CD4-positive, alpha-beta T cell (primary cell): ENCODE measurements around the gene MAOA. TPM values are rescaled to one million over a fixed set of nuclear protein-coding genes. Genes with fewer than 3 reads are reported as not detected.

Experiments used
- ATAC-seq: fragments of 200-7000 bp; cut with Tn5 transposase; one replicate; pipeline ENCODE4 v1.10.0; 2022; ENCODE audit warnings: mild to moderate bottlenecking; ENCODE audit not compliant: poor library complexity
- CTCF ChIA-PET: fragments of 350-600 bp; sonication (Branson Sonifier 250); formaldehyde crosslinking; loops from one replicate; lab custom pipeline; 2021; ENCODE audit warnings: antibody characterized with exemption, inconsistent platforms; lab: Charles Lee
- POLR2A ChIA-PET: fragments of 350-600 bp; sonication (Branson Sonifier 250); formaldehyde crosslinking; loops from one replicate; lab custom pipeline; 2021; ENCODE audit warnings: antibody characterized with exemption, inconsistent platforms; lab: Charles Lee
- DNase-seq, 14 experiments: peaks; one replicate each; pipeline ENCODE4 v3.0.0-alpha.2; 2013 to 2020; ENCODE audit warnings: mixed read lengths in 2 of 14
- H3K27ac ChIP-seq, 2 donors: one replicate each; pipeline versions ENCODE4 v1.5.1 to v1.7.0; 2013; ENCODE audit warnings: low read length in 2 of 2, low read depth in 1 of 2, mild to moderate bottlenecking in 1 of 2
- H3K27me3 ChIP-seq, 2 experiments: 1 replicate in 1 of 2; 2 replicates in 1 of 2; pipeline versions ENCODE4 v1.6.1 to v1.7.0; 2013; ENCODE audit warnings: low read length in 2 of 2, control low read depth in 1 of 2, mild to moderate bottlenecking in 1 of 2, moderate library complexity in 1 of 2; ENCODE audit not compliant: insufficient read depth in 2 of 2, control insufficient read depth in 1 of 2
- H3K36me3 ChIP-seq: one replicate; pipeline ENCODE4 v1.6.1; 2013; ENCODE audit warnings: low read length, control low read depth; ENCODE audit not compliant: insufficient read depth
- H3K4me1 ChIP-seq: one replicate; pipeline ENCODE4 v1.6.1; 2013; ENCODE audit warnings: low read length, control low read depth; ENCODE audit not compliant: insufficient read depth
- H3K4me3 ChIP-seq: one replicate; pipeline ENCODE4 v1.5.1; 2013; ENCODE audit warnings: mild to moderate bottlenecking, low read length, moderate library complexity
- H3K9me3 ChIP-seq, 2 experiments: 1 replicate in 1 of 2; 2 replicates in 1 of 2; pipeline versions ENCODE4 v1.6.1 to v1.7.0; 2013; ENCODE audit warnings: low read length in 2 of 2, mild to moderate bottlenecking in 2 of 2, control low read depth in 1 of 2, moderate library complexity in 1 of 2; ENCODE audit not compliant: control insufficient read depth in 1 of 2, insufficient read depth in 1 of 2
- H3K27ac Mint-ChIP-seq: one replicate; pipeline ENCODE4 v1.8.0; 2020; ENCODE audit warnings: mixed read lengths
- H3K27me3 Mint-ChIP-seq: one replicate; pipeline ENCODE4 v1.8.0; 2021; ENCODE audit warnings: mixed read lengths
- H3K36me3 Mint-ChIP-seq: one replicate; pipeline ENCODE4 v1.8.0; 2021; ENCODE audit warnings: low read depth, mixed read lengths
- H3K4me1 Mint-ChIP-seq: one replicate; pipeline ENCODE4 v1.8.0; 2021; ENCODE audit warnings: low read depth, mixed read lengths
- H3K4me3 Mint-ChIP-seq: one replicate; pipeline ENCODE4 v1.8.0; 2020; ENCODE audit warnings: mild to moderate bottlenecking, mixed read lengths
- H3K9me3 Mint-ChIP-seq: one replicate; pipeline ENCODE4 v1.8.0; 2020; ENCODE audit warnings: mixed read lengths
- CTCF ChIP-seq: fragments of 200-600 bp; IDR thresholded peaks from one replicate; pipeline ENCODE4 v1.8.0; 2022; ENCODE audit warnings: antibody characterized with exemption, mild to moderate bottlenecking
- intact Hi-C, 2 experiments: fragments of 100-400 bp; cut with DNase I in 1 of 2; cut with micrococcal nuclease in 1 of 2; formaldehyde crosslinking; loops; one replicate each; pipeline versions ENCODE4 v1.15.1 to v1.9.0; 2023 to 2025; cut with DNase I, micrococcal nuclease
- polyA plus RNA-seq, 2 donors: library from polyadenylated mRNA; unstranded; fragments of 120-200 nt; gene quantifications; one replicate each; pipeline ENCODE4 v1.2.1, GENCODE V29; 2013
- total RNA-seq, 174 experiments: library from RNA in 2 of 174; stranded (reverse) in 2 of 174; gene quantifications; one replicate each; pipeline ENCODE4 v1.2.3 and lab custom pipeline; 2021 to 2026

MAOA gene
- total RNA-seq = not detected
- polyA plus RNA-seq (2013, experiment 1 of 2) = 0.06 TPM
- polyA plus RNA-seq (2013, experiment 2 of 2) = 0.07 TPM
- 0 to 33.3 (median 0.28) reads per million in 172 experiments for total RNA-seq (lab: John Stamatoyannopoulos, UW)

DNA sequence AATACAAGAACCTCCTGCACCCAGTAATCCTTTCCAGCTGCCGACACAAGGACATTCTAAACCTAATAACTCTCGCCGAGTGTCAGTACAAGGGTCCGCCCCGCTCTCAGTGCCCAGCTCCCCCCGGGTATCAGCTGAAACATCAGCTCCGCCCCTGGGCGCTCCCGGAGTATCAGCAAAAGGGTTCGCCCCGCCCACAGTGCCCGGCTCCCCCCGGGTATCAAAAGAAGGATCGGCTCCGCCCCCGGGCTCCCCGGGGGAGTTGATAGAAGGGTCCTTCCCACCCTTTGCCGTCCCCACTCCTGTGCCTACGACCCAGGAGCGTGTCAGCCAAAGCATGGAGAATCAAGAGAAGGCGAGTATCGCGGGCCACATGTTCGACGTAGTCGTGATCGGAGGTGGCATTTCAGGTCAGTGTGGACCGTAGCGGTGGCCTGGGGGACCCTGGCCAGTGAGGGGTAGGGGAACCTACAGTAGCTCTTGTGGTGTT is at the start of gene MAOA:
Gene MAOA, plus strand, starts transcription at position 295 of the 490 bp plus-strand sequence. Its CDS starts 43 bp downstream, at position 338.
- CTCF ChIA-PET = no interaction called here
- peaks cover 10% of the 10 kb centered on the region for H3K4me1 Mint-ChIP-seq
- intact Hi-C loops = loop anchor here in 1 of 2 experiments (10.0 kb wide), 1 partner anchor 889 kb away; the partner anchor contains the start of gene FUNDC1
- TF ChIP-seq CTCF = no peak
- H3K4me3 ChIP-seq = peak within 1 kb of the TSS; percentile 71
- no peak within 1 kb of the TSS for H3K27ac ChIP-seq
- peak within 1 kb of the TSS; percentile 92 for H3K4me3 Mint-ChIP-seq
- H3K36me3 ChIP-seq = no peaks in the 10 kb centered on the region
- POLR2A ChIA-PET = no interaction called here
- H3K27me3 Mint-ChIP-seq = no peaks in the 10 kb centered on the region
- DNase-seq (peak in 10 of 14 experiments; percentile 1 to 61 (median 27)), ATAC-seq (no peak)
- peaks cover 0 to 5% of the 10 kb centered on the region in 2 experiments for H3K27me3 ChIP-seq
- H3K27ac Mint-ChIP-seq = peak within 1 kb of the TSS; percentile 95
- H3K9me3 Mint-ChIP-seq = no peaks in the 10 kb centered on the region
- H3K9me3 ChIP-seq = no peaks in the 10 kb centered on the region
- H3K36me3 Mint-ChIP-seq = peaks cover 4% of the 10 kb centered on the region
- peaks cover 17% of the 10 kb centered on the region for H3K4me1 ChIP-seq

DNA sequence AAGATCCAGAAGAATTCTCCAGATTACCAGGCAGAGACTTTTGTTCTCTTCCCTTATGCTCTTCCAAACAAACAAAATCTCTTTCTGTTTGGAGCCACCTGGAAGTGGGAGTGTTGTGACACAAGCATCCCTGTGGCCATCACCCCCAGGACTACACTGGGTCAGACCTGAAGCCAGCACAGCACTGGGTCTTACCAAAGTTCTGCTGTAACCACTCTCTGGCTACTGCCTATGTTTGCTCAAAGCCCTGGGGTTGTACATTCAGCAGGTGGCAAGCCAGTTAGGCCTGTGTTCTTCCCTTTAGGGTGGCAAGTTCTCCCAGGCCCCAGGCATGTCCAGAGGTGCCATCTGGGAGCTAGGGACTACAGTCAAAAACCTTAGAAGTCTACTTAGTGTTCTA is 43.7 kb upstream of the MAOA start:
- TF ChIP-seq CTCF = no peak
- no peak overlapping the region for H3K27ac Mint-ChIP-seq

GRCh38 chrX:43615660-43616059 is 40.4 kb upstream of the MAOA start:
- TF ChIP-seq CTCF = no peak
- Histone ChIP-seq H3K9me3 (no peaks in the 10 kb centered on the region), H3K4me3 (no peak overlapping the region), H3K27ac (no peak overlapping the region), H3K36me3 (no peaks in the 10 kb centered on the region), H3K27me3 (no peaks in the 10 kb centered on the region), H3K4me1 (no peaks in the 10 kb centered on the region)
- H3K4me1 Mint-ChIP-seq = no peaks in the 10 kb centered on the region
- no peak for DNase-seq
- H3K27me3 Mint-ChIP-seq = peaks cover 4% of the 10 kb centered on the region
- H3K9me3 Mint-ChIP-seq = no peaks in the 10 kb centered on the region
- H3K36me3 Mint-ChIP-seq = no peaks in the 10 kb centered on the region
- H3K4me3 Mint-ChIP-seq = no peak overlapping the region
- intact Hi-C loops = no loop called here
- CTCF ChIA-PET = interaction anchor here (0.6 kb wide), 1 partner anchor 26 kb away, joined by 3 read pairs; no protein-coding TSS in a partner anchor
- H3K27ac Mint-ChIP-seq = no peak overlapping the region
- ATAC-seq = no peak
- POLR2A ChIA-PET = no interaction called here

More for the DNA sequence above, 43.7 kb upstream of the MAOA start:
- intact Hi-C loops = no loop called here
- H3K27ac ChIP-seq = no peak overlapping the region
- Mint-ChIP-seq H3K36me3 (no peaks in the 10 kb centered on the region), H3K4me3 (no peak overlapping the region), H3K27me3 (peaks cover 4% of the 10 kb centered on the region), H3K9me3 (no peaks in the 10 kb centered on the region), H3K4me1 (no peaks in the 10 kb centered on the region)
- no peaks in the 10 kb centered on the region for H3K27me3 ChIP-seq
- no peaks in the 10 kb centered on the region for H3K9me3 ChIP-seq
- no peaks in the 10 kb centered on the region for H3K36me3 ChIP-seq
- DNase-seq (no peak), ATAC-seq (no peak)
- no peak overlapping the region for H3K4me3 ChIP-seq
- ChIA-PET CTCF (no interaction called here), POLR2A (no interaction called here)
- H3K4me1 ChIP-seq = no peaks in the 10 kb centered on the region
